DMS79 treated with DMSO at 0.1 percent for 48 hours (cell line): ENCODE results near the gene IFT22.
A peak's percentile ranks its signal among the peaks of the same experiment; 100 is the strongest.
"Not testable (repeated sequence)": the region's sequence is repeated elsewhere in the genome, so short reads cannot be mapped to it uniquely, and the experiment has no call there.

Source experiments
- DNase-seq: peaks from one replicate; lab custom pipeline; 2025; lab: John Stamatoyannopoulos, UW

The IFT22 gene

DNA sequence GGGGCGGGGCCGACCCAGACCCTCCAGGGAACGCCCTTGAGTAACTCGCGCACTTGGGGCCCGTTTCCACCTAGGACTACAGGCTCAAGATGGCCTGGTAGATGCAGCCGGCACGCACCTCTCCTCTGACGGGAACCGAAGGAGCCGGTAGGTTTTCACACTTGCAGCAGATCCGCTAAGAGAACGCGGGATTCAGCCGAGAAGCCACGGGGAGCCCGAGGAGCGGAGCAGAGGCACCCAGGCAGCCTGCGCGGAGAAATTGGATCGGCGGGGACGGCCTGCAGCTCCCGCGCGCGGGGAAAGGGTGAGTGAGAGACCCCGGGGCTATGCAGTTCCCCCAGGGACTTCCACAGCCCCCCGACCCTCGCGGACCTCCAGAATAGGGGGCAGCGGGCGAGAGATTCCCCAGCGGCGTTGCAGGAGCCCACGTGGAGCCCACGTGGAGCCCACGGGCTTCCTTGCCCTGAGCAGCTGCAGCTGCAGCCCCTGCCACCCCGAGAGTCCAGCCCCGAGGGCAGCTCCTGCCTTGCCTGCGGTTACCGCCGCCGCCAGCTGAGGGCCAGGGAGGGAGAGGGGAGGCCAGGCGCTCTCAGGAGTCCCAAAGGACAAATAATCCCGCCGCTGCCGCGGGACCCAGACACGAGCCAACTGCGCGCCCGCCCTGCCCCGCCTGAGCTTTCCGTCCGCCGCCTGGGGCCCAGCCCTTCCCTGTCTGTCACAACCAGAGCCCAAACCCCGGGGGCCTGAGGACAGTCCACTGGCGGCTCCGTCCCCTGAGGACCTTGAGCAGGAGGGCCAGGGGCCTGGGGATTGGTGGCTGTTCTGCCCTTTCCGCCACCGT is 13.1 kb downstream of the IFT22 start:
- DNase-seq, result peak; percentile 66

DNA sequence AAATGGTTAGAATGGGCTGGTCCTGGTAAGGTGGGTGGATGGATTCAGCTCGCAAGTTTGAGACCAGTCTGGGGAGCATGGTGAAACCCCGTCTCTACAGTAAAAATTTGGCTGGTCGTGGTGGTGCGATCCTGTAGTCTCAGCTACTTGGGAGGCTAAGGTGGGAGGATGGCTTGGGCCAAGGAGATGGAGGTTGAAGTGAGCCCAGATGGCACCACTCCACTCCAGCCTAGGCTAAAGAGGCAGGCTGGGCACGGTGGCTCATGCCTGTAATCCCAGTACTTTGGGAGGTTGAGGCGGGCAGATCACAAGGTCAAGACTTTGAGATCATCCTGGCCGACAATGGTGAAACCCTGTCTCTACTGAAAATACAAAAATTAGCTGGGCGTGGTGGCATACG is 15.3 kb downstream of the IFT22 start:
- DNase-seq, result no peak

DNA sequence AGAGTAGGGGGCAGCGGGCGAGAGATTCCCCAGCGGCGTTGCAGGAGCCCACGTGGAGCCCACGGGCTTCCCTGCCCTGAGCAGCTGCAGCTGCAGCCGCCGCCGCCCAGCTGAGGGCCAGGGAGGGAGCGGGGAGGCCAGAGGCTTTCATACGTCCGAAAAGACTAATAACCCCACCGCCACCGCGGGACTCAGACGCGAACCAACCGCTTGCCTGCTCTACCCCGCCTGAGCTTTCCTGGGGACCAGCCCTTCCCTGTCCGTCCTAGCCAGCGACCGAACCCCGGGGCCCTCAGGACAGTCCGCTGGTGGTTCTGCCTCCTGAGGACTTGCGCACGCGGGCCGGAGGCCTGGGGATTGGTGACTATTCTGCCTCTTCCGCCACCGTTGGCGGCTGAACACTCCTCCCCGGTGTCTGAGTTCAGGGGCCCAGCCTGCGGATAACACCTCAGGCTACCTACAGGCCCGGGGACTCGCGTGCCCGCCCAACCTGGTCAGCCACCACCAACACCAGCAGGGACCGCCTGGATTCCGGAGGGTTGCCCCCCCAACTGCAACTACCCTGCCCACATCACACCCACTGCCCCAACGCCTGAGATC is 18.4 kb downstream of the IFT22 start:
- no peak for DNase-seq

DNA sequence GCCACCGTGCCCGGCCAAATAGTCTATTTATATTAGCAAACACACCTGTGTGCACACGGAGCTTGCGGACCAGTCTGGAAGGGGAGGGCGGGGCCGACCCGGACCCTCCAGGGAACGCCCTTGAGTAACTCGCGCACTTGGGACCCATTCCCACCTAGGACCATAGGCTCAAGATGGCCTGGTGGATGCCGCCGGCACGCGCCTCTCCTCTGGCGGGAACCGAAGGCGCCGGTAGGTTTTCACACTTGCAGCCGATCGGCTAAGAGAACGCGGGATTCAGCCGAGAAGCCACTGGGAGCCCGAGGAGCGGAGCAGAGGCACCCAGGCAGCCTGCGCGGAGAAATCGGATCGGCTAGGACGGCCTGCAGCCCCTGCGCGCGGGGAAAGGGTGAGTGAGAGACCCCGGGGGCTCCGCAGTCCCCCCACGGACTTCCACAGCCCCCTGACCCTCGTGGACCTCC is 18.9 kb downstream of the IFT22 start:
- DNase-seq, result no peak

DNA sequence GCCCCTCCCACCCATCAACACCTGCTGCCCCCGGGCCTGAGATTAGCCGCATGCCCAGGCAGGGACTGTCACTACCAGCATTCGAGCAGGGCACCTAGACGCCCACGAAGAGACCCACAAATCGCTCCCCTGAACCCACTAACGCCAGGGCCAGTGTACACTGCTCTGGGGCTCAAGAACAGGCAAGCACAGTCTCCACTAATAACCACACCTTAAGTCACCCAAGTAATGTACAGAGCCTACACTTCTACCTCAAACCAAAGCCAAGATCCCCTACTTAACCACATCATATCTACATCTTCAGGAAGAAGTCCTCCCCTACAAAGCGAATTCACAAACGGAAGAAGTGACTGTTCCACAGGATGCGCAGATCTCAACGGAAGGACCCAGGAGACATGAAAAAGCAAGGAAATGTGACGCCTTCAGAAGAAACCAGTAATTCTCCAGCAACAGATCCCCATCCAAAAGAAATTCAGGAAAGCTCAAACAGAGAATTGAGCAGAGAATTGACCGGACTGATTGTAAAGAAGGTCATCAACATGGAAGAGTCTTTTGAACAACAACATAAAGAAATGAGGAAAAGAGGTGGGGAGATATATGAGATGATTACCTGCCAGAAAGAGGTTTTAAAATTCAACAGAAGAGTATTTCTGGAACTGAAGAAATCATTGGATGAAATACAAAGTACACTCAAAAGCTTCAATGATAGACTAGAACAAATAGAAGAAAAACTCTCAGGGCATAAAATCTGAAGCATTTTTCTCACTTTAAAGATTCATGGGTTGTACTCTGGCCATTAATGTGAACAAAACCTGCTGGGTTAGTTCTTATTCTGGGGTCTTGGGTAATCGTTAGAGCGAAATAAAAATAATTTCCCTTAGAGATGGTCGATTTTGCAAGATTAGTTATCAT is 20.9 kb downstream of the IFT22 start:
- no peak for DNase-seq

DNA sequence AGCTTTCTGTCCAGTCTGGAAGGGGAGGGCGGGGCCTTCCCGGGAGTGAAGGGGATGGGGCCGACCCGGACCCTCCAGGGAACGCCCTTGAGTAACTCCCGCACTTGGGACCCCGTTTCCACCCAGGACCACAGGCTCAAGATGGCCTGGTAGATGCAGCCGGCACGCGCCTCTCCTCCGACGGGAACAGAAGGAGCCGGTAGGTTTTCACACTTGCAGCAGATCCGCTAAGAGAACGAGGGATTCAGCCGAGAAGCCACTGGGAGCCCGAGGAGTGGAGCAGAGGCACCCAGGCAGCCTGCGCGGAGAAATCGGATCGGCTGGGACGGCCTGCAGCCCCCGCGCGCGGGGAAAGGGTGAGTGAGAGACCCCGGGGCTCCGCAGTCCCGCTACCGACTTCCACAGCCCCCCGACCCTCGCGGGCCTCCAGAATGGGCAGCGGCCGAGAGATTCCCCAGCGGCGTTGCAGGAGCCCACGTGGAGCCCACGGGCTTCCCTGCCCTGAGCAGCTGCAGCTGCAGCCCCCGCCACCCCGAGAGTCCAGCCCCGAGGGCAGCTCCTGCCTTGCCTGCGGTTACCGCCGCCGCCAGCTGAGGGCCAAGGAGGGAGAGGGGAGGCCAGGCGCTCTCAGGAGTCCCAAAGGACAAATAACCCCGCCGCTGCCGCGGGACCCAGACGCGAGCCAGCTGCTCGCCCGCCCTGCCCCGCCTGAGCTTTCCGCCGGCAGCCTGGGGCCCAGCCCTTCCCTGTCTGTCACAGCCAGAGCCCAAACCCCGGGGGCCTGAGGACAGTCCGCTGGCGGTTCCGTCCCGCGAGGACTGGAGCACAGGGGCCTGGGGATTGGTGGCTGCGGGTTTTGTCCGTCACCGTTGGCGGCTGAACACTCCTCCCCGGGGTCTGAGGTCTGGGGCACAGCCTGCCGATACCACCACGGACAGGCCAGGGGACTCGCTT is 21.8 kb downstream of the IFT22 start:
- DNase-seq, result peak; percentile 20

DNA sequence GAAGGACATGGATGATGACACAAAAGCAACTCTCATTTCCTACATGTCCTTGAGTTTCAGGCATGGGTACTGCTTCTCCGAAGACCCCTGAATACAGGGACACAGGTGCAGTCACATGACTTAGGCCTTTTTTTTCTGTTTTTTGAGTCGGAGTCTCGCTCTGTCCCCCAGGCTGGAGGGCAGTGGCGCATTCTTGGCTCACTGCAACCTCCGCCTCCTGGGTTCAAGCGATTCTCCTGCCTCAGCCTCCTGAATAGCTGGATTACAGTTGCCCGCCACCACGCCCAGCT is 26.8 kb downstream of the IFT22 start:
- no peak for DNase-seq

DNA sequence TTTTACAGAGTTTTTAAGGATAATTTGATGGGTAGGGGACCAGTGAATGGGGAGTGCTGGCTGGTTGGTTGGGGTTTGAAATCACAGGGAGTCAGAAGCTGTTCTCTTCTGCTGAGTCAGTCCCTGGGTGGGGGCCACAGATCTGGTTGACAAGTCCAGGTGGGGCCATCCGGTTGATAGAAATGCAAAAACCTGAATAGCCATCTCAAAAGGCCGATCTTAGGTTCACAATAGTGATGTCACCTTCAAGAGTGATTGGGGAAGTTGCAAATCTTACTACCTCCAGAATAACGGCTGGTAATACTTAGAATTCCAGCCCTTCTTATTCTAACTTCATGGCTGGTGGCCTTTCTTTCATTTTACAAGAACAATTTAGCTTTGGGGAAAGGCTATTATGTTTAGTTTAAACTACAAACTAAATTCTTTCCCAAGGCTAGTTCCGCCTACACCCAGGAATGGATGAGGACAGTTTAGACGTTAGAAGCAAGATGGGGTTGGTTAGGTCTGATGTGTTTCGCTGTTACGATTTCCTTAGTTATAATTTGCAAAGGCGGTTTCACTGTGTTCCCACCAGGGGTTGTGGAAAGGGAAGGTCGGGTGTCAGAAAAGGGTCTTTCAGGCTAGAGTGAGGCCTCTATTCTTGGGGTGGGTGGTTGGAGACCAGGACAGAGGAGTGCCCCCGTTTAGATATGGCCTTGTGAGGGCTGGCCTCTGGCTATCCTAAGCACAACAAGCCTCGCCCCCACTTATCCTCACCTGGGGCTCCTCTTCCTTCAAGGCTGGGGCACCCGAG is 27.4 kb downstream of the IFT22 start:
- DNase-seq, result no peak

DNA sequence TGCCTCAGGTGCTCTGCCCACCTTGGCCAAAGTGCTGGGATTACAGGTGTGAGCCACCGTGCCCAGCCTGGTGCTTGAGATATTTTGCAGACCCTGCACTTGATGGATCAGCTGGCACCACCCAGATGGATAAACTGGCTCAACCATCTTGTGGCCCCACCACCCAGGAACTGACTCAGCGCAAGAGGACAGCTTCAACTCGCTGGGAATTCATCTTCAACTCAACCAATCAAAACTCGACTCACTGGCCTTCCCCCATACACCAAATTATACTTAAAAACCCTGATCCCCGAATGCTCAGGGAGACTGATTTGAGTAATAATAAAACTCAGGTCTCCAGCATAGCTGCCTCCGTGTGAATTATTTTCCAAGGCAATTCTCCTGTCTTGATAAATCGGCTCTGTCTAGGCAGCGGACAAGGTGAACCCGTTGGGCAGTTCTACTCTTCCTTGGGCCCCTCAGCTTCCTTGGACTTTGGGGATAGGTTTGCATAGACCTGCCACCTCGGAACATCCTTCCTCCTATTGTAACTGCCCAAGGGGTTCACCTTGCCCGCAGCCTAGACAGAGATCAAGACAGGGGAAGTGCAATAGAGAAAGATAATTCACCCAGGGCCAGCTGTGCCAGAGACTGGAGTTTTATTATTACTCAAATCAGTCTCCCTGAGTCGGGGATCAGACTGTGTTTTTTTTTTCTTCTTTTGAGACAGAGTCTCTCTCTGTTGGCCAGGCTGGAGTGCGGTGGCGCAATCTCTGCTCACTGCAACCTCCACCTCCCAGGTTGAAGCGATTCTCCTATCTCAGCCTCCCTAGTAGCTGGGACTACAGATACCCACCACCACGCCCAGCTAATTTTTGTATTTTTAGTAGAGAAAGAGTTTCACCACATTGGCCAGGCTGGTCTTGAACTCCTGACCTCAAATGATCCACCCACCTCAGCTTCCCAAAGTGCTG is 28.3 kb downstream of the IFT22 start:
- DNase-seq, result not testable (repeated sequence)

DNA sequence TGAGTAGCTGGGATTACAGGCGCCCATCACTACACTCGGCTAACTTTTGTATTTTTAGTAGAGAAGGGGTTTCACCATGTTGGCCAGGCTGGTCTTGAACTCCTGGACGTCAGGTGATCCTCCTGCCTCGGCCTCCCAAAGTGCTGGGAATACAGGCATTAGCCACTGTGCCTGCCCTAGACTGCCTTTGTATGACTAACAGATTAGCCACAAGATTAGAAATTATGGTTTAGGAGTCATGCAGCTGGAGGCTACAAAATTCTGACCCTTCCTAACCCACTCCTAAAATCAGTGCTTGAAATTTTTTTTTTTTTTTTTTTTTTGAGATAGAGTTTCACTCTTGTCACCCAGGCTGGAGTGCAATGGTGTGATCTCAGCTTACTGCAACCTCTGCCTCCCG is 29.0 kb downstream of the IFT22 start:
- not testable (repeated sequence) for DNase-seq

DNA sequence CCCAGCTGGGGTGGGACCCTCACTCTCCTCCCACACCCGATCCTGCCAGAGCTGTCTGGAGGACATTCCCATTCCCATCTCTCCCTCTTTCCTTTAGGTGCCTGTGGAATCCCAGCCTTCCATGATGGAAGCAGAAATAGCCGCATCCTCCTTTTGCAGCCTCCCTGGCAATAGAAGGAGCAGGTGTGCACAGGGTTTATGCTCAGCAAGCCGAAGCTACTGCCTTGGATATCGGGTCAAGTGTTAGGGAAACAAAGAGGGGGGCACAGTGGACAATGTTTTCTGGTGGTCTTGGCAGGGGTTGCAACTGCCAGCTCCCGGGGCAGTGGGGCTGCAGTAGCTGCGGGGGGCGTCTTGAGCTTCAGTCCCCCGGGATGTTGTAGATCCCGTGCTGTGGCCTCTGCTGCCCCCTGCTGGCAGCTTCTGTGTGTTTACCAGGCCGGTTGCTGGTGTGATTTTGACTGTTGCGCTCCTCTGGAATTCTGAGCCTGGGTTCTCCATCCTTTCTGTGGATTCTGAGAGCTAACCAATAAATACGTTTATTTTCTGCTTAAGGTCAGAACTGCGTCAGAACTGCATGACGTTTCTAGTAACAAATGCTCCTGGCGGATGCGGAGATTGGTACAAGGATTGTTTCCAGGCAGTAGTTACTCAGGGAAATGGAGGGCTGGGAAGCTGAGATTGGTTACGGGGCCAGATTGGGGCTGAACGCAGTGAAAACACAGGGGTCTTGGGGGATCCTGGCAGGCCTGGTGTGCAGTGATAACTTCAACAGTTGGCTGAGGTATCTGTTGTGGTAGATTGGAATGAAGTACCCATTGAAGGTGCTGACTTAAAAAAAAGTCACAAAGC is 31.2 kb downstream of the IFT22 start:
- peak; percentile 36 for DNase-seq

DNA sequence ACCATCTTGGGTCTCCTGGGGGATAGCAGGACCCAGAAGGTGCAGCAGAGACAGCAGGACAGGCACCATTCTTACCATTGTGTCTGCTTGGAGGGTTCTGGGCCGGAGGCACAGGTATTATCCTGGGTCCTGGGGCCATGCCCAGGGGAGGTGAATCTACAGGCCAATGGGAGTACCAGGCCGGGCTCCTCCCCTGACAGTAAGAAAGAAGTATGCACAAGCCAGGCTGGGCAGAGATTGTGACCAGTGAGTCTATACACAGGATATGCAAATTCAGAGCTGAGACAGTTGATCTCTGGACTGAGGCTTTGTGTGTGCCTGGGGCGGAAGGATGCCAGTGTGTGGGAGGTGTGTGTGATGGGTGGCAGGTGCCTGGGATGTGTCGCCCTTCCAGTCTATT is 31.9 kb downstream of the IFT22 start:
- not testable (repeated sequence) for DNase-seq

DNA sequence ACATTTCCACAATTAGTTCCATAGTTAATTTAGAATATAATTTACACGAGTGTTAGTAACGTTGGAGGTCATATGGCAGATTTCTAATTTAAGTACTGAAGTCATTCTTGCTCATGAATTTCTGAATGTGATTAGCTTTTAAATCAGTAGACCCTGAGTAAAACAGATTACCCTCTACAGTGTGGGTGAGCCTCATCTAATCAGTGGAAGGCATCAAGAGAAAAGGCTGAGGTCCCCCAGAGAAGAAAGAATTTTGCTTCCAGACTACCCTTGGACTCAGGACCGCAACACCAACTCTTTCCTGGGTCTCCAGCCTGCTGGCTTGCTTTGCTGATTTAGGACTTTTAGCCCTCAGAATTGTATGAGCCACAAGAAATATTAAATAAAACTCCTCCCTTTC is 33.2 kb downstream of the IFT22 start:
- no peak for DNase-seq

DNA sequence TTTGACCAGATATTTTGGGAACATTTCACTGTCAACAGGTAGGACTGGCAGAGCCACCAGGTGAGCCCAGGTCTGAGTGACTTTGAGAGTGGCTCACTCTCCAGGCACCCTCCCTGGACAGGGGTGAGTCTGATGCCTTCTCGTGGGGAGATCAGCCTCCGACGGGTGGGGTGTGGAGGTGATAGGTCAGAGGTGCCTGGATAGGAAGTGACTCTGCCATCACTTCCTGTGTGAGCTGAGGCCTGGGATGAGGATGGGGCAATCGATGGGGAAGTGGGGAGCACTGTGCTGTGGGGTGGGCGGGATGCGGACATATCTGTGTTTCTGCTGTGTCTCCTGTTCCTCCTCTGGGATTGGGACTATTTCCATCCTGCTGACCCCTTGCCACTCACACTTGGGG is 34.6 kb downstream of the IFT22 start:
- no peak for DNase-seq

DNA sequence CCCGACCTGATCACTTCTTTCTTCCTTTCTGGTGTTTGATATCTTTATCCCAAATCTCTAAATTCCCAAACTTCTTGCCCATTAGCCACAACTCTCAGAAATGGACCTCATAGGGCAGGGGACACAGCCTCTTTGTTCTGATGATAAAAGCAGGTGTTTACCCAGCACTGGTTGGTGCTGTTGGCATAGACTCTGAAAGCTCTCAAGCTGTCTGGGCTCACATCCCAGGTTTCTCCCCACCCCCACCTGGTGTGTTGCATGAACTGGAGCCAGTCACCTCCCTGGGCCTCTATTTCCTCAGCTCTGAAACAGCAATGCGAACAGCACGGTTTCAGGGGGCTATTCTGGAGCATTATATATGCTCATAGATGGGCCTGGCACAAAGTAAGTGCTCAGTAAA is 35.7 kb downstream of the IFT22 start:
- not testable (repeated sequence) for DNase-seq

DNA sequence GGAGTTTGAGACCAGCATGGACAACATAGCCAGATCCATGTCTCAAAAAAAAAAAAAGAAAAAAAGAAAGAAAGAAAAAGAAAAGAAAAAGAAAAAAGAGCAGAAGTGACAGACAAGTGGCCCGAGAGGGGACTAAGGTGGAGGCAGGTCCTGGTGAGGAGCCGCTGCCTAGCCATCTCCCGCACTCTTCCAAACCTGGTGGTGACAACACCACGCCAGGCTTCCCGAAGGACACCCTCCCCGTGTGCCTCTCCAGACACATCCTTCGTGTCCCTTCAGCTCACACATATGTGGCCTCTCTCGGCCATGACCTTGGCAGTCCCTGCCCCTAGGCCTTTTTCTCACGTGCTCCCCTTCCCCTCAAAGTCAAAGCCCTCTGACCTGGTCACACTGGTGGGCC is 36.4 kb downstream of the IFT22 start:
- no peak for DNase-seq

DNA sequence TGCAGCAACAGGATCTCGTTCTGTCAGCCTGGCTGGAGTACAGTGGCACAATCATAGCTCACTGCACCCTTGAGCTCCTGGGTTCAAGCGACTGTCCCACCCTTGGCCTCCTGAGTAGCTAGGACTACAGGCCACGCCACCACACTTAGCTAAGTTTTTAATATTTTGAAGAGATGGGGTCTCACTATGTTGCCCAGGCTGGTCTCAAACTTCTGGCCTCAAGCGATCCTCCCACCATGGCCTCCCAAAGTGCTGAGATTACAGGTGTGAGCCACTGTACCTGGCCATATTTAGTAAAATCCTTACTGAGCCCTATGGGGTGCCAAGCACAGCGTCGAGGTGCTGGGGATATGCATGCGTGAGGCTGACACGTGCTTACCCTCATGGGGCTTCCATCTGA is 40.7 kb downstream of the IFT22 start:
- DNase-seq, result not testable (repeated sequence)

DNA sequence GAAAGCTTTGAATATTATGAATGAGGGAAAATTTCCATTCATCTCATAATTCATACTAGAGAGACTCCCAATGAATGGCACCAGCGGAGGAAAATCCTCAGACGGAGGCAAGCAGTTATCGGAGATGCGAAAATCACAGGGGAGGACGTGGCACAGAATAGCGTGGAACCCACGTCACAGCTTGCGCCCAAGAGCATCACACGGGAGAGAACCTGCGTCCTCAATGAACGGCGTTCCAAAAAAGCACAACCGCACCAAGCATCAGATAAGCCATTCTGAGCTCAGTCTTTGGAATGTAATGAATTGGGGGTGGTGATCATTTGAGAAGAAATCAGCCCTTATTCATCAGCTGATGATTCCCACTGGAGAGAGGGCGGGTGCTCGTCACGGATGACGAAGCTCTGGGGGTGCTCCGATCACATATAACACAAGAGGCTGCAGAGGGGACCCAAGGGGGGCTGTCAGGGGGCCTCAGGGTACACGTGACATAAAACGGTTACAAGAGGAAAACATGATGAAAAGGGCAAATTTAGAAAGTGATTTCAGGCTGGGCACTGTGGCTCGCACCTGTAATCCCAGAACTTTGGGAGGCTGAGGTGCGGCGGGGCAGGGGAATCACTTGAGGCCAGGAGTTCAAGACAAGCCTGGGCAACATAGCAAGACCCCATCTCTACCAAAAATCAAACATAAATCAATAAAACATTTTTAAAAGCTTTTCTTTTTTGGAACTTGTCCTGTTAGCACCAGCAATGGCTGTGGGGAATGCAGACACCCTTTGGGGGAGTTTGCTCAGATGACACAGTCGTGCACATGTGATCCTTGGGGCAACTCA is 42.9 kb downstream of the IFT22 start:
- no peak for DNase-seq
